B cell (primary cell): ENCODE measurements around the gene ERG. TPM values are rescaled to one million over a fixed set of nuclear protein-coding genes. Genes with fewer than 3 reads are reported as not detected.

Experiments used
- ATAC-seq: fragments of 200-7000 bp; cut with Tn5 transposase; one replicate; pipeline ENCODE4 v1.10.0; 2021; ENCODE audit warnings: low read depth, mild to moderate bottlenecking, moderate number of reproducible peaks, moderate library complexity
- CTCF ChIA-PET: fragments of 350-600 bp; sonication (Branson Sonifier 250); formaldehyde crosslinking; loops from one replicate; lab custom pipeline; 2021; ENCODE audit warnings: antibody characterized with exemption, inconsistent platforms; lab: Charles Lee
- POLR2A ChIA-PET: fragments of 350-600 bp; sonication (Branson Sonifier 250); formaldehyde crosslinking; loops from one replicate; lab custom pipeline; 2021; ENCODE audit warnings: antibody characterized with exemption; lab: Charles Lee
- DNase-seq: peaks from one replicate; pipeline ENCODE4 v3.0.0; 2013
- H2AFZ ChIP-seq: 2 replicates; pipeline ENCODE4 v1.6.1; 2012; ENCODE audit warnings: mild to moderate bottlenecking, low read depth, low read length; ENCODE audit not compliant: insufficient read depth, poor library complexity, severe bottlenecking
- H3K27ac ChIP-seq, 2 donors: 1 replicate in 1 of 2; 2 replicates in 1 of 2; pipeline ENCODE4 v1.5.1; 2012 to 2013; ENCODE audit warnings: low read length in 2 of 2, mild to moderate bottlenecking in 2 of 2, moderate library complexity in 1 of 2
- H3K27me3 ChIP-seq, 4 experiments: fragments of 200-600 bp in 1 of 4; sonication (generic) in 1 of 4; replicated peaks in 1 of 4; 1 replicate in 2 of 4; 2 replicates in 2 of 4; pipeline versions ENCODE4 v1.6.1 to v1.7.0; 2013 to 2016; ENCODE audit warnings: low read length in 3 of 4, mild to moderate bottlenecking in 2 of 4, mixed read lengths in 1 of 4, moderate library complexity in 1 of 4; ENCODE audit not compliant: insufficient read depth in 4 of 4, control insufficient read depth in 3 of 4; ENCODE audit errors: control extremely low read depth in 1 of 4
- H3K36me3 ChIP-seq, 2 experiments: replicated peaks in 1 of 2; 1 replicate in 1 of 2; 2 replicates in 1 of 2; pipeline versions ENCODE4 v1.6.1 to v1.7.1; 2013; ENCODE audit warnings: low read length in 1 of 2; ENCODE audit not compliant: insufficient read depth in 2 of 2, control insufficient read depth in 1 of 2; ENCODE audit errors: control extremely low read depth in 1 of 2, extremely low read depth in 1 of 2
- H3K4me1 ChIP-seq, 2 donors: fragments of 200-600 bp in 1 of 2; sonication (generic) in 1 of 2; 1 replicate in 1 of 2; 2 replicates in 1 of 2; pipeline versions ENCODE4 v1.5.1 to v1.6.1; 2013 to 2017; ENCODE audit warnings: low read length in 2 of 2; ENCODE audit not compliant: control insufficient read depth in 2 of 2, insufficient read depth in 2 of 2
- H3K4me2 ChIP-seq: replicated peaks from 2 replicates; pipeline ENCODE3; 2012; ENCODE audit warnings: mild to moderate bottlenecking, low read depth, low read length; ENCODE audit not compliant: poor library complexity, severe bottlenecking
- H3K4me3 ChIP-seq, 5 experiments: fragments of 200-600 bp in 1 of 5; sonication (generic) in 1 of 5; 1 replicate in 3 of 5; 2 replicates in 2 of 5; pipeline versions ENCODE4 v1.5.1 to v1.7.0; 2011 to 2016; ENCODE audit warnings: low read length in 4 of 5, mild to moderate bottlenecking in 4 of 5, low read depth in 2 of 5, control low read depth in 1 of 5, moderate library complexity in 1 of 5; ENCODE audit not compliant: insufficient read depth in 1 of 5; ENCODE audit errors: control extremely low read depth in 1 of 5, extremely low read depth in 1 of 5
- H3K79me2 ChIP-seq: fragments of 200-600 bp; sonication (generic); one replicate; pipeline ENCODE4 v1.6.0; 2016; ENCODE audit warnings: low read length; ENCODE audit not compliant: control insufficient read depth, insufficient read depth
- H3K9ac ChIP-seq: fragments of 200-600 bp; sonication (generic); 2 replicates; pipeline ENCODE4 v1.6.1; 2017; ENCODE audit warnings: mild to moderate bottlenecking, low read length, moderate library complexity
- H3K9me3 ChIP-seq, 3 donors: one replicate each; pipeline versions ENCODE4 v1.6.1 to v1.7.1; 2013; ENCODE audit warnings: low read length in 2 of 3; ENCODE audit not compliant: control insufficient read depth in 2 of 3, insufficient read depth in 1 of 3; ENCODE audit errors: control extremely low read depth in 1 of 3
- H4K20me1 ChIP-seq: 2 replicates; pipeline ENCODE4 v1.6.0; 2012; ENCODE audit warnings: mild to moderate bottlenecking, low read length; ENCODE audit not compliant: insufficient read depth, control insufficient read depth, poor library complexity, severe bottlenecking
- H3K27ac Mint-ChIP-seq: one replicate; pipeline ENCODE4 v1.8.0; 2021; ENCODE audit warnings: mixed read lengths
- H3K27me3 Mint-ChIP-seq: one replicate; pipeline ENCODE4 v1.8.0; 2021; ENCODE audit warnings: mixed read lengths
- H3K4me1 Mint-ChIP-seq: one replicate; pipeline ENCODE4 v1.8.0; 2021; ENCODE audit warnings: mixed read lengths
- H3K4me3 Mint-ChIP-seq: one replicate; pipeline ENCODE4 v1.8.0; 2021; ENCODE audit warnings: mixed read lengths
- H3K9me3 Mint-ChIP-seq: one replicate; pipeline ENCODE4 v1.8.0; 2022; ENCODE audit warnings: mixed read lengths; ENCODE audit not compliant: insufficient read depth
- CTCF ChIP-seq: fragments of 200-600 bp; IDR thresholded peaks from one replicate; pipeline ENCODE4 v1.8.0; 2022; ENCODE audit warnings: antibody characterized with exemption, mild to moderate bottlenecking
- EZH2 ChIP-seq: IDR thresholded peaks from 2 replicates; pipeline ENCODE4 v1.6.1; 2012; ENCODE audit warnings: borderline replicate concordance, low read depth, mild to moderate bottlenecking, moderate library complexity, low read length; ENCODE audit not compliant: insufficient read depth, poor library complexity, severe bottlenecking
- WGBS: methylation state at CpG from one replicate; pipeline ENCODE4 v1.1.5; 2013; ENCODE audit warnings: missing lambda C conversion rate; ENCODE audit not compliant: insufficient coverage; 5-methylcytosine and 5-hydroxymethylcytosine counted together
- intact Hi-C: fragments of 100-400 bp; cut with micrococcal nuclease; formaldehyde crosslinking; loops from one replicate; pipeline ENCODE4 v1.10.0; 2022
- polyA plus RNA-seq: library from polyadenylated mRNA; depleted of rRNA; stranded (reverse); fragments of >200 nt; gene quantifications from 2 replicates; pipeline ENCODE4 v1.2.3, GENCODE V29; 2012
- total RNA-seq, 2 donors: library from RNA; stranded (reverse); fragments of 120-200 nt in 1 of 2; gene quantifications; 1 replicate in 1 of 2; 2 replicates in 1 of 2; pipeline versions ENCODE4 v1.2.3 to v1.2.4, GENCODE V29; 2013 to 2022

Gene ERG
- total and polyA plus RNA-seq, 2 donors (not counting 1 experiment from before 2014, with no cell fraction given): 0.17 TPM; not detected in 1

GRCh38 chr21:38413958-38414548 is 84.2 kb downstream of the ERG start:
- DNase-seq (no peak), ATAC-seq (no peak)
- no peak overlapping the region for H2AFZ ChIP-seq
- H3K27ac ChIP-seq: no peak overlapping the region
- 92% methylated on average over 3 of the region's 3 CpGs for WGBS
- TF ChIP-seq EZH2: no peak
- no peak for TF ChIP-seq CTCF
- H4K20me1 ChIP-seq: no peaks in the 10 kb centered on the region
- H3K4me2 ChIP-seq: no peak overlapping the region
- H3K27me3 ChIP-seq: no peaks in the 10 kb centered on the region
- POLR2A ChIA-PET: no interaction called here
- Mint-ChIP-seq H3K4me1 (no peaks in the 10 kb centered on the region), H3K27me3 (no peaks in the 10 kb centered on the region), H3K4me3 (no peak overlapping the region), H3K27ac (no peak overlapping the region), H3K9me3 (peaks cover 6% of the 10 kb centered on the region)
- H3K4me3 ChIP-seq: no peak overlapping the region
- CTCF ChIA-PET: no interaction called here
- no peaks in the 10 kb centered on the region for H3K36me3 ChIP-seq
- intact Hi-C loops: no loop called here
- H3K9me3 ChIP-seq: peaks cover 0 to 4% (median 0%) of the 10 kb centered on the region in 3 donors
- H3K9ac ChIP-seq: no peak overlapping the region
- no peaks in the 10 kb centered on the region for H3K79me2 ChIP-seq
- no peaks in the 10 kb centered on the region for H3K4me1 ChIP-seq

GRCh38 chr21:38410466-38410865 is 87.8 kb downstream of the ERG start:
- TF ChIP-seq CTCF (no peak), EZH2 (no peak)
- H3K4me2 ChIP-seq: no peak overlapping the region
- peaks cover 0 to 8% (median 0%) of the 10 kb centered on the region in 3 donors for H3K9me3 ChIP-seq
- no peak overlapping the region for H3K4me3 ChIP-seq
- no peak overlapping the region for H3K9ac ChIP-seq
- Mint-ChIP-seq H3K27ac (no peak overlapping the region), H3K4me1 (no peaks in the 10 kb centered on the region), H3K9me3 (peaks cover 6% of the 10 kb centered on the region), H3K4me3 (no peak overlapping the region), H3K27me3 (no peaks in the 10 kb centered on the region)
- intact Hi-C loops: no loop called here
- H4K20me1 ChIP-seq: no peaks in the 10 kb centered on the region
- H3K36me3 ChIP-seq: no peaks in the 10 kb centered on the region
- ATAC-seq: no peak
- CTCF ChIA-PET: no interaction called here
- no peaks in the 10 kb centered on the region for H3K79me2 ChIP-seq
- H2AFZ ChIP-seq: no peak overlapping the region
- POLR2A ChIA-PET: no interaction called here
- H3K27ac ChIP-seq: no peak overlapping the region
- H3K4me1 ChIP-seq: no peaks in the 10 kb centered on the region
- no peaks in the 10 kb centered on the region for H3K27me3 ChIP-seq
- WGBS: no CpG with 5 or more reads among the region's 1 CpG
- DNase-seq: no peak
